Measurements from ENCODE around the gene LACRT.

LACRT gene

DNA sequence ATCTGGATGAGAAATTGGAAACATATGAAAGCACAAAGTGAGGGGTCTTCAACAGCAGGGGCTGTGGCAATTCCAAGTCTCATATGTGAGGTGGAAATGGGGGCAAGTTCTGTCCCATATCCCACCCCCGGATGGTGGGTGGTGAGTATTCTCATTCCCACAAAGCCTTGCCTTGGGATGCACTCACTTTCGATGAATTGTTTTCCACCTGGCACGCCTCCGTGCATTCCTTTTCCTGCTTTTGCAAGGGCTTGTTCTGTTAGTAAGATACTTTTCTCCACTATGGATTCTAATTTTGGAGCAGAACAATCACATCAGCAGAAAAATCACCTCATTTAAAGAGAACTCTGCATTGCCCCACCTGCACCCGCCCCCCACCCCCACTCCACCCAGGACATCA, 3.1 kb downstream of the LACRT start:
- TF ChIP-seq, protein P1, sequence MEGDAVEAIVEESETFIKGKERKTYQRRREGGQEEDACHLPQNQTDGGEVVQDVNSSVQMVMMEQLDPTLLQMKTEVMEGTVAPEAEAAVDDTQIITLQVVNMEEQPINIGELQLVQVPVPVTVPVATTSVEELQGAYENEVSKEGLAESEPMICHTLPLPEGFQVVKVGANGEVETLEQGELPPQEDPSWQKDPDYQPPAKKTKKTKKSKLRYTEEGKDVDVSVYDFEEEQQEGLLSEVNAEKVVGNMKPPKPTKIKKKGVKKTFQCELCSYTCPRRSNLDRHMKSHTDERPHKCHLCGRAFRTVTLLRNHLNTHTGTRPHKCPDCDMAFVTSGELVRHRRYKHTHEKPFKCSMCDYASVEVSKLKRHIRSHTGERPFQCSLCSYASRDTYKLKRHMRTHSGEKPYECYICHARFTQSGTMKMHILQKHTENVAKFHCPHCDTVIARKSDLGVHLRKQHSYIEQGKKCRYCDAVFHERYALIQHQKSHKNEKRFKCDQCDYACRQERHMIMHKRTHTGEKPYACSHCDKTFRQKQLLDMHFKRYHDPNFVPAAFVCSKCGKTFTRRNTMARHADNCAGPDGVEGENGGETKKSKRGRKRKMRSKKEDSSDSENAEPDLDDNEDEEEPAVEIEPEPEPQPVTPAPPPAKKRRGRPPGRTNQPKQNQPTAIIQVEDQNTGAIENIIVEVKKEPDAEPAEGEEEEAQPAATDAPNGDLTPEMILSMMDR (conservative IDR thresholded peaks at IDR 0.05; ENCODE audit: low read length), result no peak
- no peak for TF ChIP-seq EZH2phosphoT487 (IDR thresholded peaks at IDR 0.05; ENCODE audit: borderline replicate concordance)
- Histone ChIP-seq H3F3A (ENCODE audit: low read depth) (no peaks in the 10 kb centered on the region), H4K20me1 (ENCODE audit: insufficient read depth, low read length, poor library complexity, severe bottlenecking) (no peaks in the 10 kb centered on the region), H3K9me2 (replicated peaks; ENCODE audit: low read depth, low read length) (no peaks in the 10 kb centered on the region), H3K4me2 (ENCODE audit: low read depth, low read length, poor library complexity, severe bottlenecking) (no peak overlapping the region), H3K27me3 (ENCODE audit: insufficient read depth, low read length, poor library complexity, severe bottlenecking) (peaks cover 5% of the 10 kb centered on the region), H3K9me3 (ENCODE audit: insufficient read depth, low read depth, low read length) (peaks cover 6% of the 10 kb centered on the region; the same call in 1 of the 2 replicates), H3K36me3 (ENCODE audit: insufficient read depth, low read length) (no peaks in the 10 kb centered on the region), H2AFZ (ENCODE audit: low read length) (no peak overlapping the region), H3K4me1 (ENCODE audit: insufficient read depth, low read length, poor library complexity, severe bottlenecking) (no peaks in the 10 kb centered on the region), H3K79me2 (ENCODE audit: insufficient read depth, low read length) (no peaks in the 10 kb centered on the region), H3K4me3 (ENCODE audit: low read length, poor library complexity, severe bottlenecking) (no peak overlapping the region), H3K9ac (ENCODE audit: low read depth, low read length, poor library complexity, severe bottlenecking) (no peak overlapping the region)

DNA sequence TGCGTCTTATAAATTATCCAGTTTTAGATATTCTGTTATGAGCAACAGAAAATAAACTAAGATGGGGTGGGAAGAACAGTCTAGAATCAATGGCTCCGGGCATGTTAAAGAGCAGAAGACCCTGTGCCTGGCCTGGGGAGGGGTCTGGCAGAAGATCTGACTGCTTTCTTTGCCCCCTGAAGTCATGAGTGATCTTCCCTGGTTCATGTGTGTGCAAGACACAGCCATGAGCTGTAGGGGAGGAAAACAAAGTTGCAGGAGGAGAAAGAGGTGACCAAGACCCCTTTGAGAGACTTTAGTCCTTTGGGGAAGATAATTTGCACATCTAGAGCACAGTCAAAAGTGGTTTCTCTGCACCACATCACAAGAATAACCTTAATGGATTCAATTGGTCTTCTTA, 4.8 kb downstream of the LACRT start:
- peaks cover 6% of the 10 kb centered on the region; the same call in 1 of the 2 replicates for H3K9me3 ChIP-seq (ENCODE audit: insufficient read depth, low read depth, low read length)
- H3K9ac ChIP-seq (ENCODE audit: low read depth, low read length, poor library complexity, severe bottlenecking), result no peak overlapping the region
- no peaks in the 10 kb centered on the region for H3K79me2 ChIP-seq (ENCODE audit: insufficient read depth, low read length)
- H3K27me3 ChIP-seq (ENCODE audit: insufficient read depth, low read length, poor library complexity, severe bottlenecking), result peaks cover 5% of the 10 kb centered on the region
- no peaks in the 10 kb centered on the region for H3K4me1 ChIP-seq (ENCODE audit: insufficient read depth, low read length, poor library complexity, severe bottlenecking)
- H2AFZ ChIP-seq (ENCODE audit: low read length), result no peak overlapping the region
- H3K36me3 ChIP-seq (ENCODE audit: insufficient read depth, low read length), result no peaks in the 10 kb centered on the region
- TF ChIP-seq, protein P1 (conservative IDR thresholded peaks at IDR 0.05; ENCODE audit: low read length), result no peak
- no peak for TF ChIP-seq EZH2phosphoT487 (IDR thresholded peaks at IDR 0.05; ENCODE audit: borderline replicate concordance)
- no peaks in the 10 kb centered on the region for H3F3A ChIP-seq (ENCODE audit: low read depth)
- H4K20me1 ChIP-seq (ENCODE audit: insufficient read depth, low read length, poor library complexity, severe bottlenecking), result no peaks in the 10 kb centered on the region
- H3K4me2 ChIP-seq (ENCODE audit: low read depth, low read length, poor library complexity, severe bottlenecking), result no peak overlapping the region
- no peaks in the 10 kb centered on the region for H3K9me2 ChIP-seq (replicated peaks; ENCODE audit: low read depth, low read length)
- no peak overlapping the region for H3K4me3 ChIP-seq (ENCODE audit: low read length, poor library complexity, severe bottlenecking)

DNA sequence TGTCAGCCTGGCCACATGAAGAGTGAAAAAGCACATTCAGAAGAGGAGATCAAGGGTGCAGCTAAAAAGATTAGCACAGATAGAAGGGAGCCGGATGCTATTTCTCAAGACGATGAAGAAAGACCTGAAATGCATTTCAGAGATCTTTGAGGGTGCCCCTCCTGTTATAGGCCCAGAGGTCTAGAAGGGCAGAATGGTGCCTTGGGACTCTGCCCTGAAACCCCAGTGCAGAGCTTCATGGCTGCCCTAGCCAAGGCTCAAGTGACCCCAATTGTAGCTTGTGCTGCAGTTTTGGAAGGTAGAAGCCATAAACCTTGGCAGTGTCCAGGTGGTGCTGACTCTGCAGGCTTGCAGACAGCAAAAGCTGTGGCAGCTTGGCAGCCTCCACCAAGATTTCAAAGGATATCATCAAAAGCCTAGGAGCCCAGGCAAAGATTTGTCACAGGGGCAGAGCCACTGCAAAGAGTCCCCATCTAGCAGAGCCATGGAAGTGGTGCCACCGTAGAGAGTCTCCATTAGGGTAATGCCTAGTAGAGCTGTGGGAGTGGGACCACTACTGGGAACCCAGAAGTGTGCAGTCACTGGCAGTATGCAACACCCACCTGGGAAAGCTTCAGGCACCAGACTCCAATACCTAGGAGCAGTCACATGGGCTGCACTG, 6.4 kb downstream of the LACRT start:
- Histone ChIP-seq H3K4me3 (ENCODE audit: low read length, poor library complexity, severe bottlenecking) (no peak overlapping the region), H3K9me3 (ENCODE audit: insufficient read depth, low read depth, low read length) (peaks cover 6% of the 10 kb centered on the region; the same call in 1 of the 2 replicates), H4K20me1 (ENCODE audit: insufficient read depth, low read length, poor library complexity, severe bottlenecking) (no peaks in the 10 kb centered on the region), H3K4me2 (ENCODE audit: low read depth, low read length, poor library complexity, severe bottlenecking) (no peak overlapping the region), H3K4me1 (ENCODE audit: insufficient read depth, low read length, poor library complexity, severe bottlenecking) (no peaks in the 10 kb centered on the region), H3K9ac (ENCODE audit: low read depth, low read length, poor library complexity, severe bottlenecking) (no peak overlapping the region), H3K27me3 (ENCODE audit: insufficient read depth, low read length, poor library complexity, severe bottlenecking) (peaks cover 5% of the 10 kb centered on the region), H3K36me3 (ENCODE audit: insufficient read depth, low read length) (no peaks in the 10 kb centered on the region), H3K79me2 (ENCODE audit: insufficient read depth, low read length) (no peaks in the 10 kb centered on the region), H3F3A (ENCODE audit: low read depth) (no peaks in the 10 kb centered on the region), H2AFZ (ENCODE audit: low read length) (no peak overlapping the region), H3K9me2 (replicated peaks; ENCODE audit: low read depth, low read length) (no peaks in the 10 kb centered on the region)
- TF ChIP-seq, protein P1 (conservative IDR thresholded peaks at IDR 0.05; ENCODE audit: low read length), result no peak
- TF ChIP-seq EZH2phosphoT487 (IDR thresholded peaks at IDR 0.05; ENCODE audit: borderline replicate concordance), result no peak
